ENCODE data around the gene PDCD10. TPM values are rescaled to one million over a fixed set of nuclear protein-coding genes. Genes with fewer than 3 reads are reported as not detected.

PDCD10 gene
- total RNA-seq, 1 experiment from 2014 or later: 84.6 TPM

DNA sequence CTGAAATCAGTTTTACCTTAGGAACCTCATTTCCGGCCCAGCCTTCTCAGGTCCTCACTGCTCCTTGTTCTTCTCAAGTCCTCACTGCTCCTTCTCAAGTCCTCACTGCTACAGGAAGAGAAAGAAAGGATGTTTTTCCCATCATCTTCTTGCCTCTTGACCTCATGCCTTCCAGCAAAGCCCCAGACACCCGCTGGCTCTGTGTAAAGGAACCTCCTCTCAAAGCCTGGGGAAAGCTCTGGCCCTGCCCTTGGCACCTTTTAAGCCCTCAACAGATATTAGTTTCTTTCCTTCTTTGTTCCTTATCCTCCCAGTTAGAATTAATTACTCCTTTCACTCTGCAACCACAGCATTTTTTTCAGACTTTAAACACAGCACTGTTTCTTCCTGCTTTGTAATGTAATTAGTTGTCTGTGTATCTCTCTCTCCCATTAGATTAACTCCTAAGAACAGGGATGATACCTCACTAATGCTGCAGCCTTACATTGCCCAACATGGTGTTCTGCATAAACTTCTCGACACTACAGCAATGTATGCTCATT is 76.9 kb downstream of the PDCD10 start:
- ChIA-PET POLR2A (ENCODE audit: unreplicated experiment) (no interaction called here), CTCF (no interaction called here)
- Histone ChIP-seq H3K4me3 (no peak overlapping the region), H3K27me3 (ENCODE audit: insufficient read depth, low read depth) (no peaks in the 10 kb centered on the region), H3F3A (ENCODE audit: insufficient read depth, low read depth) (no peaks in the 10 kb centered on the region), H3K4me2 (no peak overlapping the region), H3K9me2 (ENCODE audit: insufficient read depth) (no peaks in the 10 kb centered on the region), H3K36me3 (ENCODE audit: low read depth) (no peaks in the 10 kb centered on the region), H3K9me3 (ENCODE audit: insufficient read depth, low read depth) (no peaks in the 10 kb centered on the region), H3K79me2 (ENCODE audit: low read depth) (no peaks in the 10 kb centered on the region), H2AFZ (no peak overlapping the region), H3K27ac (no peak overlapping the region), H3K4me1 (replicated peaks; ENCODE audit: insufficient read depth) (no peaks in the 10 kb centered on the region), H4K20me1 (ENCODE audit: insufficient read depth) (no peaks in the 10 kb centered on the region)
- TF ChIP-seq, protein P1, sequence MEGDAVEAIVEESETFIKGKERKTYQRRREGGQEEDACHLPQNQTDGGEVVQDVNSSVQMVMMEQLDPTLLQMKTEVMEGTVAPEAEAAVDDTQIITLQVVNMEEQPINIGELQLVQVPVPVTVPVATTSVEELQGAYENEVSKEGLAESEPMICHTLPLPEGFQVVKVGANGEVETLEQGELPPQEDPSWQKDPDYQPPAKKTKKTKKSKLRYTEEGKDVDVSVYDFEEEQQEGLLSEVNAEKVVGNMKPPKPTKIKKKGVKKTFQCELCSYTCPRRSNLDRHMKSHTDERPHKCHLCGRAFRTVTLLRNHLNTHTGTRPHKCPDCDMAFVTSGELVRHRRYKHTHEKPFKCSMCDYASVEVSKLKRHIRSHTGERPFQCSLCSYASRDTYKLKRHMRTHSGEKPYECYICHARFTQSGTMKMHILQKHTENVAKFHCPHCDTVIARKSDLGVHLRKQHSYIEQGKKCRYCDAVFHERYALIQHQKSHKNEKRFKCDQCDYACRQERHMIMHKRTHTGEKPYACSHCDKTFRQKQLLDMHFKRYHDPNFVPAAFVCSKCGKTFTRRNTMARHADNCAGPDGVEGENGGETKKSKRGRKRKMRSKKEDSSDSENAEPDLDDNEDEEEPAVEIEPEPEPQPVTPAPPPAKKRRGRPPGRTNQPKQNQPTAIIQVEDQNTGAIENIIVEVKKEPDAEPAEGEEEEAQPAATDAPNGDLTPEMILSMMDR (conservative IDR thresholded peaks at IDR 0.05): no peak
- TF ChIP-seq EZH2 (IDR thresholded peaks at IDR 0.05; ENCODE audit: low read depth): no peak
- intact Hi-C loops (cut with micrococcal nuclease; ENCODE audit: unreplicated experiment): no loop called here
- no peak for DNase-seq
- no TSS peak for BruUV-seq (replicated peaks)

DNA sequence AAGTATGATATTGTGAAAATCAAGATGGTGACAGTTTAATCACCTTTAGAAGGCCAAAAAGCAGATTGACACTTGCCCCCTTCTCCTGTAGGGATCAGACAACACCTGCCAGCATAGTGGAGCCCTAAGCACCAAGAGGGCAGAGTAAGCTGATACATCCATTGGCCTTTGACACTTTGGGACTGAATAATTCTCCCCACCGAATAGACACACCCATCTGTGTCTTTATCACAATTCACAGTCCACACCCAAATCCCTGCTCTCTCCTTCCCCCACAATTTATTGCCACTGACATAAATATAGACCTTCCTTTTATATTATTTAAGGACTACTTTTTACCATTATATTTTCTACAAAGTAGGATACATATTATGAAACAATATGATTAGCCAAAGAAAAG is 77.9 kb downstream of the PDCD10 start:
- H4K20me1 ChIP-seq (ENCODE audit: insufficient read depth): no peaks in the 10 kb centered on the region
- no peak overlapping the region for H3K4me2 ChIP-seq
- H3K27me3 ChIP-seq (ENCODE audit: insufficient read depth, low read depth): no peaks in the 10 kb centered on the region
- H2AFZ ChIP-seq: no peak overlapping the region
- H3K4me3 ChIP-seq: no peak overlapping the region
- no TSS peak for BruUV-seq (replicated peaks)
- no peaks in the 10 kb centered on the region for H3K36me3 ChIP-seq (ENCODE audit: low read depth)
- intact Hi-C loops (cut with micrococcal nuclease; ENCODE audit: unreplicated experiment): no loop called here
- ChIA-PET CTCF (no interaction called here), POLR2A (ENCODE audit: unreplicated experiment) (no interaction called here)
- H3K9me3 ChIP-seq (ENCODE audit: insufficient read depth, low read depth): no peaks in the 10 kb centered on the region
- H3K4me1 ChIP-seq (replicated peaks; ENCODE audit: insufficient read depth): no peaks in the 10 kb centered on the region
- H3K27ac ChIP-seq: no peak overlapping the region
- TF ChIP-seq, protein P1 (conservative IDR thresholded peaks at IDR 0.05): no peak
- no peak for TF ChIP-seq EZH2 (IDR thresholded peaks at IDR 0.05; ENCODE audit: low read depth)
- no peaks in the 10 kb centered on the region for H3K9me2 ChIP-seq (ENCODE audit: insufficient read depth)
- DNase-seq: no peak
- H3F3A ChIP-seq (ENCODE audit: insufficient read depth, low read depth): no peaks in the 10 kb centered on the region
- no peaks in the 10 kb centered on the region for H3K79me2 ChIP-seq (ENCODE audit: low read depth)

DNA sequence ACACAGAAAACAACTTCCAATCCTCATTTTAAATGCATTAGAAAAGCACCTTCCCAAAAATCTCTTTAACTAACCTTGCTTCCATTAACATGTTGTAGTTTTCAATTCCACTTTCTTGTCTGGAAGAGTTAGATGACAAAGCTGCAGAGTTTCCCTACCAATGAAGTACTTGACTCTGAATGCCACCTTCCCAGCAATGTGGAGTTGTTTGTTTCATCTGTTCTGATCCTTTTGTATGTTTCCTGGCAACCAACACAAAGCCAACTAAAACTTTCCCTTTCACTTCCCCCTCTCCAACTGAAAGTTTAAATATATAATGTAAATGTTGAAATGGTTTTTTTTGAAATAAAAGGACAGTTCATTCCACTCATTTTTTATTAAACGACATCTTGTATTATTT is 80.9 kb downstream of the PDCD10 start, which contains the start of gene WDR49:
Gene WDR49, minus strand, starts transcription at position 183 of the 400 bp plus-strand sequence. CDS start 517 bp downstream, outside the sequence.
- POLR2A ChIA-PET (ENCODE audit: unreplicated experiment): no interaction called here
- H3K9me2 ChIP-seq (ENCODE audit: insufficient read depth): no peaks in the 10 kb centered on the region

More for the DNA sequence above, 80.9 kb downstream of the PDCD10 start, which contains the start of gene WDR49:
- H3K9me3 ChIP-seq (ENCODE audit: insufficient read depth, low read depth): no peaks in the 10 kb centered on the region
- intact Hi-C loops (cut with micrococcal nuclease; ENCODE audit: unreplicated experiment): no loop called here
- H3K27me3 ChIP-seq (ENCODE audit: insufficient read depth, low read depth): no peaks in the 10 kb centered on the region
- H3K4me3 ChIP-seq: no peak within 1 kb of the TSS
- H3F3A ChIP-seq (ENCODE audit: insufficient read depth, low read depth): no peaks in the 10 kb centered on the region
- CTCF ChIA-PET: no interaction called here
- H2AFZ ChIP-seq: no peak within 1 kb of the TSS
- H3K79me2 ChIP-seq (ENCODE audit: low read depth): no peaks in the 10 kb centered on the region
- BruUV-seq (replicated peaks): no TSS peak
- no peak for DNase-seq
- H3K4me1 ChIP-seq (replicated peaks; ENCODE audit: insufficient read depth): no peaks in the 10 kb centered on the region
- H3K36me3 ChIP-seq (ENCODE audit: low read depth): no peaks in the 10 kb centered on the region
- TF ChIP-seq, protein P1 (conservative IDR thresholded peaks at IDR 0.05): no peak
- no peak for TF ChIP-seq EZH2 (IDR thresholded peaks at IDR 0.05; ENCODE audit: low read depth)
- no peak within 1 kb of the TSS for H3K4me2 ChIP-seq
- H4K20me1 ChIP-seq (ENCODE audit: insufficient read depth): no peaks in the 10 kb centered on the region
- no peak within 1 kb of the TSS for H3K27ac ChIP-seq
